GM12878 (cell line): ENCODE results near the gene FPGS. TPM values are rescaled to one million over a fixed set of nuclear protein-coding genes. Genes with fewer than 3 reads are reported as not detected.

Source experiments
- ASH2L ChIP-seq: fragments of 300-600, 200-600 bp; sonication (generic); IDR thresholded peaks from 2 replicates; pipeline ENCODE4 v1.6.1; 2017; ENCODE audit warnings: low read depth, mild to moderate bottlenecking, borderline replicate concordance
- CBX3 ChIP-seq: fragments of 200-600 bp; sonication (generic); IDR thresholded peaks from 2 replicates; pipeline ENCODE4 v1.6.1; 2016; ENCODE audit warnings: low read depth, borderline replicate concordance
- CHD1 ChIP-seq: IDR thresholded peaks from 2 replicates; pipeline ENCODE4 v1.6.1; 2012; ENCODE audit warnings: low read depth, low read length, improper control_type of control experiment
- CREB1 ChIP-seq: IDR thresholded peaks from 2 replicates; pipeline ENCODE4 v1.6.1; 2012; ENCODE audit warnings: low read depth, mild to moderate bottlenecking, inconsistent platforms
- CREM ChIP-seq: IDR thresholded peaks from 2 replicates; pipeline ENCODE4 v1.6.1; 2014; ENCODE audit warnings: antibody characterized with exemption, low read depth
- HCFC1 ChIP-seq: fragments of 150-350 bp; IDR thresholded peaks from 2 replicates; pipeline ENCODE4 v1.6.1; 2014; ENCODE audit warnings: low read length
- HDAC2 ChIP-seq: fragments of 200-600 bp; sonication (generic); IDR thresholded peaks from 2 replicates; pipeline ENCODE4 v1.6.1; 2017
- JUNB ChIP-seq: IDR thresholded peaks from 2 replicates; pipeline ENCODE4 v1.6.1; 2016; ENCODE audit warnings: antibody characterized with exemption, mild to moderate bottlenecking
- KLF5 ChIP-seq: fragments of 450-650 bp; IDR thresholded peaks from 2 replicates; pipeline ENCODE4 v1.6.1; 2014; ENCODE audit warnings: mild to moderate bottlenecking; ENCODE audit not compliant: partially characterized antibody
- MTA2 ChIP-seq: fragments of 450-650 bp; IDR thresholded peaks from 2 replicates; pipeline ENCODE4 v1.6.1; 2016; ENCODE audit warnings: low read depth, mild to moderate bottlenecking, moderate library complexity
- NBN ChIP-seq: fragments of 450-650 bp; IDR thresholded peaks from 2 replicates; pipeline ENCODE4 v1.6.1; 2016
- NRF1 ChIP-seq: conservative IDR thresholded peaks from 2 replicates; pipeline ENCODE4 v1.6.1; 2011; ENCODE audit warnings: mild to moderate bottlenecking, low read depth, low read length, improper control_type of control experiment
- POLR2A ChIP-seq: IDR thresholded peaks from 2 replicates; pipeline ENCODE4 v1.6.1; 2011; ENCODE audit warnings: low read depth, mild to moderate bottlenecking, low read length
- RB1 ChIP-seq: fragments of 450-650 bp; formaldehyde crosslinking; IDR thresholded peaks from 2 replicates; pipeline ENCODE4 v1.6.1; 2017; ENCODE audit warnings: mild to moderate bottlenecking, borderline replicate concordance
- RFX5 ChIP-seq: IDR thresholded peaks from 2 replicates; pipeline ENCODE4 v1.6.1; 2011; ENCODE audit warnings: low read depth, low read length, improper control_type of control experiment
- SMAD1 ChIP-seq: fragments of 450-650 bp; IDR thresholded peaks from 2 replicates; pipeline ENCODE4 v1.6.1; 2018; ENCODE audit warnings: mild to moderate bottlenecking, low read depth; ENCODE audit not compliant: partially characterized antibody
- SRF ChIP-seq, 2 experiments: IDR thresholded peaks; 2 replicates each; pipeline ENCODE4 v1.6.1; 2011; ENCODE audit warnings: low read depth in 2 of 2, low read length in 2 of 2, mild to moderate bottlenecking in 1 of 2, moderate library complexity in 1 of 2
- TARDBP ChIP-seq: IDR thresholded peaks from 2 replicates; pipeline ENCODE4 v1.6.1; 2016; ENCODE audit warnings: borderline replicate concordance
- WRNIP1 ChIP-seq: IDR thresholded peaks from 2 replicates; pipeline ENCODE4 v1.6.1; 2011; ENCODE audit warnings: low read depth, low read length, improper control_type of control experiment, borderline replicate concordance
- ZBED1 ChIP-seq: IDR thresholded peaks from 2 replicates; pipeline ENCODE4 v1.6.1; 2016; ENCODE audit warnings: borderline replicate concordance
- ZZZ3 ChIP-seq: IDR thresholded peaks from 2 replicates; pipeline ENCODE4 v1.6.1; 2011; ENCODE audit warnings: low read depth; ENCODE audit not compliant: control insufficient read depth, insufficient read length
- polyA plus RNA-seq, 11 experiments: library from polyadenylated mRNA; depleted of rRNA in 4 of 11; unstranded in 6 of 11; stranded (reverse) in 5 of 11; fragments of >200 nt; fragmentation: Nextera tagmentation in 4 of 11; fragmentation: Illumina TruSeq in 1 of 11; extraction: Ambion mirVana in 4 of 11; extraction: Trizol in 1 of 11; gene quantifications; 1 replicate in 1 of 11; 2 replicates in 10 of 11; pipeline versions ENCODE4 v1.2.1 to v1.2.3, GENCODE V29; 2011 to 2016; ENCODE audit warnings: inconsistent platforms in 2 of 11, missing spikeins in 2 of 11, low read depth in 1 of 11
- total RNA-seq, 4 experiments: library from RNA; depleted of rRNA in 3 of 4; stranded (reverse); fragments of >200 nt in 3 of 4; fragmentation: Illumina TruSeq in 1 of 4; extraction: Trizol in 1 of 4; gene quantifications; 2 replicates each; pipeline versions ENCODE4 v1.2.1 to v1.2.3, GENCODE V29; 2013 to 2021
- TF ChIP-seq, protein P1 (sequence below): IDR thresholded peaks from 2 replicates; pipeline ENCODE4 v1.6.1; 2011; ENCODE audit warnings: borderline replicate concordance, low read depth, mild to moderate bottlenecking, moderate library complexity, mixed read lengths, low read length; ENCODE audit not compliant: insufficient read depth; ENCODE audit errors: extremely low read length
- TF ChIP-seq, protein P2 (sequence below), 3 experiments: IDR thresholded peaks in 2 of 3; conservative IDR thresholded peaks in 1 of 3; 2 replicates each; pipeline ENCODE4 v1.5.1; 2011; ENCODE audit warnings: low read depth in 3 of 3, low read length in 3 of 3, mild to moderate bottlenecking in 3 of 3, control low read depth in 2 of 3, moderate library complexity in 2 of 3, inconsistent platforms in 1 of 3, mixed read lengths in 1 of 3; ENCODE audit not compliant: control insufficient read depth in 2 of 3, insufficient read depth in 1 of 3; ENCODE audit errors: extremely low read depth in 1 of 3
- TF ChIP-seq, protein P3 (sequence below): IDR thresholded peaks from 2 replicates; pipeline ENCODE4 v1.6.1; 2012; ENCODE audit warnings: low read depth, low read length, improper control_type of control experiment
- TF ChIP-seq, protein P4 (sequence below): IDR thresholded peaks from 2 replicates; pipeline ENCODE4 v1.6.1; 2011; ENCODE audit warnings: mild to moderate bottlenecking, low read depth, low read length, moderate library complexity; ENCODE audit not compliant: insufficient replicate concordance
- TF ChIP-seq, protein P5 (sequence below): fragments of 450-650 bp; IDR thresholded peaks from 2 replicates; pipeline ENCODE4 v1.6.1; 2014; ENCODE audit warnings: mild to moderate bottlenecking

Gene FPGS
- total and polyA plus RNA-seq, 10 of the 15 experiments (the other 5 are each of a cell fraction or from before 2014, with no cell fraction given) = 1.2 to 127 (median 80.4) TPM

DNA sequence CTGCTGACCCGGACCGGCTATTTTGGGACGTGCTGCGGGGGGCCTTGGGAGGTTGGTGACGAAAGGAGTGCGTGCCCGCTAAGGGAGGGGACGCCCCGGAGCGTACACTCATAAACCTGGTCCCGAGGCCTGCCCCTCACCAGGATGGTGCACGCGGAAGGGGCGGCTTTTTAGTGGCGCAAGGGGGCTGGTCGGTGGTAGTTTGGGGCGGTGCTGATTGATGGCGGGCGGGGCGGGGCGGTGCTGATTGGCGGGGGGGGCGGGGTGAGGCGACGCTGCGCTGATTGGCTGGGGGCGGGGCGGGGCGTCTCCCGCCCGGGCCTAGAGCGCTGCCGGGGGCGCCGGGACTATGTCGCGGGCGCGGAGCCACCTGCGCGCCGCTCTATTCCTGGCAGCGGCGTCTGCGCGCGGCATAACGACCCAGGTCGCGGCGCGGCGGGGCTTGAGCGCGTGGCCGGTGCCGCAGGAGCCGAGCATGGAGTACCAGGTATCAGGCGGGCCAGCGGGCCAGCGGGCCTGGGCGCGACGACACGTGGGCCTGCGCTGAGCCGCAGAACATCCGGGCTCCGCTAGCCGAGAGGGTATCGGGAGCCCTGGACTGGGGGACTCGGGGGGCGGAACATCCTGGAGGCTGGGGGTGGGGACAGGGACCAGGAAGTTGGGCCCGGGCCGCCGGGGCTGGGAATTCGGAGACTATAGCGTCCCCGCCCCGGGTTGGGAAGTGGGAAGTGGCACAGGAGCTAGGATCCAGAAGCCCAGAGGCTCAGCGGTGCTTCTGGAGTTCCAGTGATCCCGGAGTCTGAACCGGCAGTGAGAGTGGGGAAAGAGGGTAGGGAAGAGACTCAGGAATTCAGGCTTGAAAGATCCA, at the start of gene FPGS (continued):
- TF ChIP-seq, protein P1, sequence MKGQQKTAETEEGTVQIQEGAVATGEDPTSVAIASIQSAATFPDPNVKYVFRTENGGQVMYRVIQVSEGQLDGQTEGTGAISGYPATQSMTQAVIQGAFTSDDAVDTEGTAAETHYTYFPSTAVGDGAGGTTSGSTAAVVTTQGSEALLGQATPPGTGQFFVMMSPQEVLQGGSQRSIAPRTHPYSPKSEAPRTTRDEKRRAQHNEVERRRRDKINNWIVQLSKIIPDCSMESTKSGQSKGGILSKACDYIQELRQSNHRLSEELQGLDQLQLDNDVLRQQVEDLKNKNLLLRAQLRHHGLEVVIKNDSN = peak; percentile 68
- no peak for TF ChIP-seq SMAD1
- TF ChIP-seq, protein P2, sequence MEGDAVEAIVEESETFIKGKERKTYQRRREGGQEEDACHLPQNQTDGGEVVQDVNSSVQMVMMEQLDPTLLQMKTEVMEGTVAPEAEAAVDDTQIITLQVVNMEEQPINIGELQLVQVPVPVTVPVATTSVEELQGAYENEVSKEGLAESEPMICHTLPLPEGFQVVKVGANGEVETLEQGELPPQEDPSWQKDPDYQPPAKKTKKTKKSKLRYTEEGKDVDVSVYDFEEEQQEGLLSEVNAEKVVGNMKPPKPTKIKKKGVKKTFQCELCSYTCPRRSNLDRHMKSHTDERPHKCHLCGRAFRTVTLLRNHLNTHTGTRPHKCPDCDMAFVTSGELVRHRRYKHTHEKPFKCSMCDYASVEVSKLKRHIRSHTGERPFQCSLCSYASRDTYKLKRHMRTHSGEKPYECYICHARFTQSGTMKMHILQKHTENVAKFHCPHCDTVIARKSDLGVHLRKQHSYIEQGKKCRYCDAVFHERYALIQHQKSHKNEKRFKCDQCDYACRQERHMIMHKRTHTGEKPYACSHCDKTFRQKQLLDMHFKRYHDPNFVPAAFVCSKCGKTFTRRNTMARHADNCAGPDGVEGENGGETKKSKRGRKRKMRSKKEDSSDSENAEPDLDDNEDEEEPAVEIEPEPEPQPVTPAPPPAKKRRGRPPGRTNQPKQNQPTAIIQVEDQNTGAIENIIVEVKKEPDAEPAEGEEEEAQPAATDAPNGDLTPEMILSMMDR (IDR thresholded peaks at IDR 0.05 in 2 of 3, conservative IDR thresholded peaks at IDR 0.05 in 1 of 3; ENCODE audit: control insufficient read depth in 2 of 3, extremely low read depth in 1 of 3, insufficient read depth in 1 of 3, low read depth in 3 of 3, low read length in 3 of 3) = no peak
- TF ChIP-seq, protein P3, sequence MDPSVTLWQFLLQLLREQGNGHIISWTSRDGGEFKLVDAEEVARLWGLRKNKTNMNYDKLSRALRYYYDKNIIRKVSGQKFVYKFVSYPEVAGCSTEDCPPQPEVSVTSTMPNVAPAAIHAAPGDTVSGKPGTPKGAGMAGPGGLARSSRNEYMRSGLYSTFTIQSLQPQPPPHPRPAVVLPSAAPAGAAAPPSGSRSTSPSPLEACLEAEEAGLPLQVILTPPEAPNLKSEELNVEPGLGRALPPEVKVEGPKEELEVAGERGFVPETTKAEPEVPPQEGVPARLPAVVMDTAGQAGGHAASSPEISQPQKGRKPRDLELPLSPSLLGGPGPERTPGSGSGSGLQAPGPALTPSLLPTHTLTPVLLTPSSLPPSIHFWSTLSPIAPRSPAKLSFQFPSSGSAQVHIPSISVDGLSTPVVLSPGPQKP = peak; percentile 40; the same call in 1 of the 2 replicates
- no peak for TF ChIP-seq CHD1
- TF ChIP-seq ZZZ3 = no peak
- TF ChIP-seq, protein P4, sequence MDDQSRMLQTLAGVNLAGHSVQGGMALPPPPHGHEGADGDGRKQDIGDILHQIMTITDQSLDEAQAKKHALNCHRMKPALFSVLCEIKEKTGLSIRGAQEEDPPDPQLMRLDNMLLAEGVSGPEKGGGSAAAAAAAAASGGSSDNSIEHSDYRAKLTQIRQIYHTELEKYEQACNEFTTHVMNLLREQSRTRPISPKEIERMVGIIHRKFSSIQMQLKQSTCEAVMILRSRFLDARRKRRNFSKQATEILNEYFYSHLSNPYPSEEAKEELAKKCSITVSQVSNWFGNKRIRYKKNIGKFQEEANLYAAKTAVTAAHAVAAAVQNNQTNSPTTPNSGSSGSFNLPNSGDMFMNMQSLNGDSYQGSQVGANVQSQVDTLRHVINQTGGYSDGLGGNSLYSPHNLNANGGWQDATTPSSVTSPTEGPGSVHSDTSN = peak; percentile 75
- TF ChIP-seq, protein P5, sequence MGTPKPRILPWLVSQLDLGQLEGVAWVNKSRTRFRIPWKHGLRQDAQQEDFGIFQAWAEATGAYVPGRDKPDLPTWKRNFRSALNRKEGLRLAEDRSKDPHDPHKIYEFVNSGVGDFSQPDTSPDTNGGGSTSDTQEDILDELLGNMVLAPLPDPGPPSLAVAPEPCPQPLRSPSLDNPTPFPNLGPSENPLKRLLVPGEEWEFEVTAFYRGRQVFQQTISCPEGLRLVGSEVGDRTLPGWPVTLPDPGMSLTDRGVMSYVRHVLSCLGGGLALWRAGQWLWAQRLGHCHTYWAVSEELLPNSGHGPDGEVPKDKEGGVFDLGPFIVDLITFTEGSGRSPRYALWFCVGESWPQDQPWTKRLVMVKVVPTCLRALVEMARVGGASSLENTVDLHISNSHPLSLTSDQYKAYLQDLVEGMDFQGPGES = no peak
- no peak for TF ChIP-seq JUNB
- no peak for TF ChIP-seq NRF1
- TF ChIP-seq TARDBP = no peak
- peak; percentile 54 for TF ChIP-seq CREB1
- TF ChIP-seq KLF5 = no peak
- TF ChIP-seq WRNIP1 = no peak
- TF ChIP-seq POLR2A = peak; percentile 93
- TF ChIP-seq HCFC1 = peak; percentile 28; the same call in 1 of the 2 replicates
- TF ChIP-seq RFX5 = peak; percentile 12; the same call in 1 of the 2 replicates
- TF ChIP-seq CREM = no peak
- TF ChIP-seq CBX3 = no peak
- no peak for TF ChIP-seq ASH2L
- TF ChIP-seq SRF (IDR thresholded peaks at IDR 0.05; ENCODE audit: low read depth in 2 of 2, low read length in 2 of 2) = no peak
- TF ChIP-seq HDAC2 = no peak
- TF ChIP-seq RB1 = peak; percentile 86; the same call in 1 of the 2 replicates
- TF ChIP-seq NBN = peak; percentile 48
- no peak for TF ChIP-seq ZBED1
- peak; percentile 14; the same call in 1 of the 2 replicates for TF ChIP-seq MTA2
